Posterior vena cava (tissue), 2 donors: Measurements from ENCODE around the gene DPYSL3. TPM values are rescaled to one million over a fixed set of nuclear protein-coding genes. Genes with fewer than 3 reads are reported as not detected.
A peak's percentile ranks its signal among the peaks of the same experiment; 100 is the strongest.
"Not testable (repeated sequence)": the region's sequence is repeated elsewhere in the genome, so short reads cannot be mapped to it uniquely, and the experiment has no call there.

Source experiments
- DNase-seq: peaks from one replicate; pipeline ENCODE4 v3.0.0-alpha.2; 2020; ENCODE audit warnings: low spot score
- intact Hi-C, 2 donors: fragments of 100-400 bp; cut with DNase I; formaldehyde crosslinking; loops; one replicate each; pipeline versions ENCODE4 v1.14.1 to v1.14.2; 2022 to 2023
- total RNA-seq, 2 donors: library from RNA; stranded (reverse); fragmentation: NEBNext Ultra II Directional; extraction: Animal tissue kit (Norgen Biotek cat#: 25700); gene quantifications; one replicate each; pipeline ENCODE4 v1.2.1, GENCODE V29; 2021
- donor health status: DM: yes; HTN: yes; CAD: no.
- donor health status: DM: yes; HTN: yes; CAD: no.

Gene DPYSL3
- total RNA-seq, 2 donors from 2014 or later: 401 to 418 TPM

DNA sequence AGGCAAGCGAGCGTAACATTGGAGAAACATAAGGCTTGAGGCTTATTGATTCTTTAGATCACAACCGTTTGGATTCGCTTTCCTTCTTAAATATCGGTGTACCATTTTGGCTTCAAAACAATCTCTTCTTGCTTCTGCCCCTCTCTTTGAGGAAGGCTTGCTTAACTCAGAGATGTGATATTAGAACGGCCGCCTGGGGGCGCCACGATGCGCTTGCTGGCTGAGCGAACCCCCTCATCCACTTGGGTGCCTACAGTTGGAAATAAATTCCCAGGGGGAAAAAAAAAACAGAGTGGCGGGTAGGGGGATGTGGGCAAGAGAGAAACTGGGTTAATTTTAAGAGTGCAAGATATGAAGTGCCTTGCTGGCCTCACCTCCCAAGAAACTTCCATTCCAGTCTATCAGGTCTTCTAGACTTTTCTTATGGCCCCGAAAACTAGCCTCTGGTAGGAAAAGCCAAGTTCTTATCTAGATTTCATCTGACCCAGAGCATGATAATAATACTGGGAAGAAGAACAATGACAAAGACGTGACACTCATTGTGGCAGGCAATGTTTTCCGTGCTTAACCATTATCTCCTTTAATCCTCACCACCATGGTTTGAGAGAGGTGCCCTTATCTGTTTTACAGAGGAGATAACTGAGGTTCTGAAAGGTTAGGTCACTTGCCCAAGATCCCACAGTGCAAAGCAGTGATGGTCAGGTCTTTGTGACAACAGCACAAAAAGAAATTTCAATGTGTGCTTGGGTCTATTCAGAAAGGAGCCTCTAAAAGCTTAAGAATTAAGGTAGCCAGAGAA is 115.8 kb downstream of the DPYSL3 start:
- intact Hi-C loops: loop anchor here in 1 of 2 donors (5.0 kb wide), 1 partner anchor 163 kb away; no protein-coding TSS in a partner anchor

GRCh38 chr5:147391781-147392180 is 118.1 kb downstream of the DPYSL3 start:
- intact Hi-C loops: loop anchor here in 1 of 2 donors (5.0 kb wide), 1 partner anchor 166 kb away; no protein-coding TSS in a partner anchor
- DNase-seq: peak; percentile 87

More for the DNA sequence above, 115.8 kb downstream of the DPYSL3 start:
- no peak for DNase-seq

- intact Hi-C loops: loop anchor here in 1 of 2 donors (5.0 kb wide), 1 partner anchor 167 kb away; no protein-coding TSS in a partner anchor
- no peak for DNase-seq
Measured at GRCh38 chr5:147390654-147391225, 119.1 kb downstream of the DPYSL3 start.

DNA sequence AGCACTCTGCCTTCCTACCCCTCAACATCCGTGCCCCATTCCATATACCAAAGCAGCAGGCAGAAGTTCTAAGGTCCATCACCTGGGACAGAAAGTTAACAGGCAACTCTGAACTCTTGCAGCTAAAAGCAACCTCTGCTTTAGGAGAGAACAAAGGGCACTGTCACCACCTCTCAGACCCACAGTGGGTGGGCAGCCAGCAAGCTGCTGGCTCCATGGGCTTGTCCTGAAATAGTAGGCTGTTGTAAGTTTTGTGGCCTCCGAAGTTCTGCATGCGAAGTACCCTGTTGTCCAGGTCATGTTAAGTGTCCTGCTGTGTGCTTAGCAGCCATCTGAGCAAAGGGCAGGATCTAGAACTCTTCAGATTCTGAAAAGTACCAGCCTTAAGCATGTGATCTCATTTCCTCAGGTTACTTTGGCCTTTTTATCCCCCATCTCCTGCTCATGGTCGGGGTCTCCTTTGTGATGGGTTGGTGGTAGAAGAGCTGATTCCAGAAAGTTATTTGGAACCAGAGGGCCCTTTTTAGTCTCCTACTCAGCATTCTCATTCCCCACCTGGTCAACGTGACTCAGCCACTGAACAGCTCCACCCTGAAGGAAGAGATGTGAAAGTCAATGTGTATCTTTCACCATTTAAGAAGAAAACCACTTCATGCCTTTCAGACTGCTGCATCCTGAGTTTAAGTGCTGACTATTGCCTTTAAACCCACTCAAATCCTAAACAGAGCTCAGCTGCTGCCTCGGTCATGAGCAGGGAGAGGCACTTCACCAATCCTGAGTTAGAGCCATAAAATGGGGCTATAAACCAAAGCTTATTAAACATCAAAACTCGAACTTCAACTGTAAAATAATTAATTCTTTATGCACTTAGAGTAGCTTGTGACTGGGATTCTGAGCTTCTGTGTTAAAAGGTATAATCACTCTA is 121.4 kb downstream of the DPYSL3 start:
- intact Hi-C loops: no loop called here

DNA sequence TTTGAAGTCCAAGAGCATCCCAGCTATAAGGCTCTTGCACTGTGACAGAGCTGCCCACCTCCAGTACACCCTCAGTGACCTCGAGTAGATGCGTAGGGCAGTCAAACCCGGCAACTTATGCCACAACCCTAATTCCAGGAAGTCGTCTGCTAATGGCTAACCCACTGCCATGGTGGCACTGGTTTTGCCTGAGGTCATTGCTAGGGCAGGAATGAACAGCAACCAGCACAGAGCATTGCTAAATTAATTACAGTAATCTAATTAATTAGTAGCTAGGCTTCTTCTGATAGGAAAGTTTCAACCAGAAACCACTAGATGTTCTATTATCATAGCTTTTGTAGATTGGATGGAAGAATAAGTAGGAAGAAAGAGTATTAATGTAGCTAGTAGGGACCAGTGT is 122.8 kb downstream of the DPYSL3 start:
- intact Hi-C loops: no loop called here
- no peak for DNase-seq

More for the DNA sequence above, 121.4 kb downstream of the DPYSL3 start:
- no peak for DNase-seq

DNA sequence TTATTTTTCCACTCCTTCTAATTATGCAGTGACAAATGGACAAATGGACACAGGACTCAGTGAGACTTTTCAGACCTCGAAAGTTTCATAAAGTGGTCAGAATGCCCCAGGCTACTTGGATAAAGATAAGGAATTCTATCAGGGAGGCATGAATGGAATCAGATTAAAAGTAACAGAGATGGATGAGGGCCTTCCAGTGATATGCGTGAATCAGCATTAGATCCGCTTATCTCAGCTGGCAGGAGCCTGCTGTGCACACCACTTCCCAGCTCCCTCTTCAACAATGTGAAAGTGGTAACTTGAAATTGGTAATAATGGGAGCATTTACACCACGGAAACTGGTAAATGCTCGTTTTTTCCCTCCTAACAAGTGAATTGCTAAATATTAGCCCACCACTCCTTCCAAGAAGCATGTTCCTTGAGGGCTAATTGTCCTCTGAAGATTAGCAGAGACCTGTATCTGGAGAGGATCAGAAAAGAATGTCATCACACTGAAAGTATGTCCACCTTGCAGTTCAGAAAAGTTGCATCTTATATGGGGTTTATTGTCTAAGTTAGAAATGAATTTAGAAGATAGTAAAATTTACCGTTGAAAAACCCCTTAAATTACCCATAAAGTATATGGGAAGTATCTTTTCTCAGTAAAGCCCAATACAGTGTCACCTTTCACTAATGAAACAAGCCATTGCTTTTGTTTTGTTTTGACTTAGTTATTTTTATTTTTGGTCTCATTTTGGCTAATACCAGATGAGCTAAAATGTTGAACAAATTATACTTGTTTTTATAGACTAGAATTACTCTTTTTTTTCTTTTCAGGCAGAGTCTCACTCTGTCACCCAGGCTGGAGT is 125.3 kb downstream of the DPYSL3 start:
- intact Hi-C loops: no loop called here
- no peak for DNase-seq

- intact Hi-C loops: no loop called here
- DNase-seq: no peak
Measured at GRCh38 chr5:147382776-147383175, 127.1 kb downstream of the DPYSL3 start.

GRCh38 chr5:147381555-147381954 is 128.3 kb downstream of the DPYSL3 start:
- intact Hi-C loops: no loop called here
- no peak for DNase-seq

DNA sequence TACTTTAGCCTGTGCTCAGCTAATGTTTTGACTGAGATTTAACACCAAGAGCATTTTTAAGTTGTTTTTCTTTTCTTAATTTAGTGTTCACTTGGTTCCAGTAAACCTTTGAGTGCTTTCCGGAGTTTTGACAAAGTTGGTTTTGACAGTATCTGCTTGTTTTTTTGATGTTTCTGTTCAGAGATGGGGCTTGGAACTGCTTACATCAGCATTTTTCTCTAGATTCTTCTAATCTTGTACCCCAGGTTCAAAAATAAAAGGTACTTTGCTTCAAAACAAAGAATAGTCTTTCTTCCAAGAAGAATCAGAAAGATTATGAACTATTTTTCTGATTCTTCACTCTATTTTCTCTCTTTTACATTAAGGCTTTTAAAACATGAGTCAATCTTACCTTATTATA is 132.2 kb downstream of the DPYSL3 start:
- intact Hi-C loops: loop anchor here in 1 of 2 donors (10.0 kb wide), 1 partner anchor 153 kb away; no protein-coding TSS in a partner anchor
- no peak for DNase-seq

GRCh38 chr5:147375151-147375550 is 134.7 kb downstream of the DPYSL3 start:
- intact Hi-C loops: loop anchor here in 1 of 2 donors (10.0 kb wide), 1 partner anchor 150 kb away; no protein-coding TSS in a partner anchor
- DNase-seq: no peak

- intact Hi-C loops: loop anchor here in 1 of 2 donors (10.0 kb wide), 1 partner anchor 149 kb away; no protein-coding TSS in a partner anchor
Measured at GRCh38 chr5:147373328-147373727, 136.5 kb downstream of the DPYSL3 start.

DNA sequence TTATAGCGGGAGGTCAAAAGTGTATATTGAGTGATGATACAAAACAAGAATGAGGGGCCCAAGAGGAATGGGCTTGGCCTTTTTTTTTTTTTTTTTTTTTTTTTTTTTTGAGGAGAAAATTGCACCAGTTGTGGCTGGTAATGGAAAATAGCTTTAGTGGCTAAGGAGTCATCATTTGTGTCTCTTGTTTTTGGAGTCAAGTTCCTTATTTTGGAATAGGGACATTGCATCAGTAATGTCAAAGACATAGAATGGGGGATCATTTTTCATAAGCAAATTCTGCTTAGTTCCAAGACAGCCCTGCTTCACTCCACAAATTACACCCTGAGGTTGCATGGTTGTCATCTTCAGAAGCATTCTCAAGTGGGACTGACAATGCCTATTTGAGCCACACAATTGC is 137.7 kb downstream of the DPYSL3 start:
- intact Hi-C loops: loop anchor here in 1 of 2 donors (10.0 kb wide), 1 partner anchor 147 kb away; no protein-coding TSS in a partner anchor
- no peak for DNase-seq

More at GRCh38 chr5:147373328-147373727, 136.5 kb downstream of the DPYSL3 start:
- no peak for DNase-seq

GRCh38 chr5:147371290-147371689 is 138.6 kb downstream of the DPYSL3 start:
- DNase-seq: no peak
- intact Hi-C loops: loop anchor here in 1 of 2 donors (10.0 kb wide), 1 partner anchor 146 kb away; no protein-coding TSS in a partner anchor

GRCh38 chr5:147369742-147370374 is 140.0 kb downstream of the DPYSL3 start:
- intact Hi-C loops: loop anchor here (10.0 kb wide), 1 partner anchor 145 kb away; no protein-coding TSS in a partner anchor

DNA sequence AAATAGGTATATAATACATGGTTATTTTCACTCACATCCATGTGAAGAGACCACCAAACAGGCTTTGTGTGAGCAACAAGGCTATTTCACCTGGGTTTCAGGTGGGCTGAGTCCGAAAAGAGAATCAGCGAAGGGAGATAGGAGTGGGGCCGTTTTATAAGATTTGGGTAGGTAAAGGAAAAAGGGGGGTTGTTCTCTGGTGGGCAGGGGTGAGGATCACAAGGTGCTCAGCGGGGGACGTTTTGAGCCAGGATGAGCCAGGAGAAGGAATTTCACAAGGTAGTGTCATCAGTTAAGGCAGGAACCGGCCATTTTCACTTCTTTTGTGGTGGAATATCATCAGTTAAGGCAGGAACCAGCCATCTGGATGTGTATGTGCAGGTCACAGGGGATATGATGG is 142.5 kb downstream of the DPYSL3 start:
- intact Hi-C loops: loop anchor here (1.0 to 10.0 kb wide), 2 partner anchors 16 to 143 kb away; no protein-coding TSS in a partner anchor

More at GRCh38 chr5:147369742-147370374, 140.0 kb downstream of the DPYSL3 start:
- no peak for DNase-seq

GRCh38 chr5:147361441-147362175 is 148.3 kb downstream of the DPYSL3 start:
- DNase-seq: no peak
- intact Hi-C loops: loop anchor here in 1 of 2 donors (10.0 kb wide), 1 partner anchor 137 kb away; no protein-coding TSS in a partner anchor

More for the DNA sequence above, 142.5 kb downstream of the DPYSL3 start:
- DNase-seq: not testable (repeated sequence)

GRCh38 chr5:147360816-147361215 is 149.1 kb downstream of the DPYSL3 start:
- intact Hi-C loops: loop anchor here in 1 of 2 donors (10.0 kb wide), 1 partner anchor 136 kb away; no protein-coding TSS in a partner anchor
- no peak for DNase-seq
